ENCODE data around the gene HOPX.

DNA sequence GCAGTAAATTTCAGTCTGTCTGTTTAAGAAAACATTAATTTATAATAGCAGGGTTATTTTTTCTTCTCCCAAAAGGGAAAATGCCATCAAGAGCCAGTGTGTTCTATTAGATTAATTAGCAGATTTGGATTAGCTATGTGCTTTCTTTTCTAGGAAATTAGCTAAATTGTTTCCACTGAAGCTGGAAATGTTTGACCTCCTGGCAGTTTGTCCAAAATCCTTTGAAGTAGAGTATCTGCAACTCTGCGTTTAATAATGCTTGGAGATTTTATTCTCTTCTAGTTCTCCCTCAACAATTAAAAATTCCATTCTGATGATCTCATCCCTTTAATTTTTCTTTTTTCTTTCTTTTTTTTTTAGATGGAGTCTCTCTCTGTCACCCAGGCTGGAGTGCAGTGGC, 27.1 kb upstream of the HOPX start:
- TF ChIP-seq, protein P1, sequence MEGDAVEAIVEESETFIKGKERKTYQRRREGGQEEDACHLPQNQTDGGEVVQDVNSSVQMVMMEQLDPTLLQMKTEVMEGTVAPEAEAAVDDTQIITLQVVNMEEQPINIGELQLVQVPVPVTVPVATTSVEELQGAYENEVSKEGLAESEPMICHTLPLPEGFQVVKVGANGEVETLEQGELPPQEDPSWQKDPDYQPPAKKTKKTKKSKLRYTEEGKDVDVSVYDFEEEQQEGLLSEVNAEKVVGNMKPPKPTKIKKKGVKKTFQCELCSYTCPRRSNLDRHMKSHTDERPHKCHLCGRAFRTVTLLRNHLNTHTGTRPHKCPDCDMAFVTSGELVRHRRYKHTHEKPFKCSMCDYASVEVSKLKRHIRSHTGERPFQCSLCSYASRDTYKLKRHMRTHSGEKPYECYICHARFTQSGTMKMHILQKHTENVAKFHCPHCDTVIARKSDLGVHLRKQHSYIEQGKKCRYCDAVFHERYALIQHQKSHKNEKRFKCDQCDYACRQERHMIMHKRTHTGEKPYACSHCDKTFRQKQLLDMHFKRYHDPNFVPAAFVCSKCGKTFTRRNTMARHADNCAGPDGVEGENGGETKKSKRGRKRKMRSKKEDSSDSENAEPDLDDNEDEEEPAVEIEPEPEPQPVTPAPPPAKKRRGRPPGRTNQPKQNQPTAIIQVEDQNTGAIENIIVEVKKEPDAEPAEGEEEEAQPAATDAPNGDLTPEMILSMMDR (IDR thresholded peaks at IDR 0.05 in 4 of 5, conservative IDR thresholded peaks at IDR 0.05 in 1 of 5): no peak
- no peak for TF ChIP-seq POLR2A (IDR thresholded peaks at IDR 0.05)

Measured in gastrocnemius medialis (tissue), 4 donors.